Fibroblast of the aortic adventitia (primary cell): ENCODE results near the gene POLR3E. TPM values are rescaled to one million over a fixed set of nuclear protein-coding genes. Genes with fewer than 3 reads are reported as not detected.

Source experiments
- DNase-seq: peaks from one replicate; pipeline ENCODE4 v3.0.0-alpha.2; 2010; ENCODE audit warnings: low read depth
- H3K4me3 ChIP-seq: 2 replicates; pipeline ENCODE4 v1.5.1; 2011; ENCODE audit warnings: low read depth, mild to moderate bottlenecking, control low read depth, low read length, moderate library complexity
- total RNA-seq: library from RNA; depleted of rRNA; stranded (reverse); fragments of >200 nt; gene quantifications from 2 replicates; pipeline ENCODE4 v1.2.3, GENCODE V29; 2012; ENCODE audit warnings: low replicate concordance
- TF ChIP-seq, protein P1 (sequence below): IDR thresholded peaks from 2 replicates; pipeline ENCODE4 v1.5.1; 2011; ENCODE audit warnings: mild to moderate bottlenecking, low read length, control low read depth, inconsistent platforms; ENCODE audit not compliant: insufficient read depth

POLR3E gene
- total RNA-seq, 1 donor, result 29.5 TPM

DNA sequence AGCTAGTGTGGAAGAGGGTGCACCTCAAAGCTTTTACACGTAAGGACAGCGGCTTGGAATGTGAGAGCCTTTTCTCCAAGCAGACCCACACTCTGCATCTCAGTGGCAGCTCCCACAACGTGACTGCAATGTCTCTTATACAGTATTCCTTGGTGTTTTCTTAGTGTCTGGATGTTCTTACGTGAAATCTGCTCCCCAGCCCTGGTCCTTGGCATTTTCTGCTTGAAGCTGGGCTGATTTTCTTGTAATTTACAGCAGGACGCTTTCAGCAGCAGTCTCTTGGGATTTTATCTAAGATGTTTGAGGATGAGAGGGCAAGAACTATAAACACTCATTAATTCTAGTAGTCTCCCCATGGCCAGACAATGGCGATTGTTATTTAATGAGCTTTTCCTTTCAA, 12.1 kb upstream of the POLR3E start:
- H3K4me3 ChIP-seq, result no peak overlapping the region
- TF ChIP-seq, protein P1, sequence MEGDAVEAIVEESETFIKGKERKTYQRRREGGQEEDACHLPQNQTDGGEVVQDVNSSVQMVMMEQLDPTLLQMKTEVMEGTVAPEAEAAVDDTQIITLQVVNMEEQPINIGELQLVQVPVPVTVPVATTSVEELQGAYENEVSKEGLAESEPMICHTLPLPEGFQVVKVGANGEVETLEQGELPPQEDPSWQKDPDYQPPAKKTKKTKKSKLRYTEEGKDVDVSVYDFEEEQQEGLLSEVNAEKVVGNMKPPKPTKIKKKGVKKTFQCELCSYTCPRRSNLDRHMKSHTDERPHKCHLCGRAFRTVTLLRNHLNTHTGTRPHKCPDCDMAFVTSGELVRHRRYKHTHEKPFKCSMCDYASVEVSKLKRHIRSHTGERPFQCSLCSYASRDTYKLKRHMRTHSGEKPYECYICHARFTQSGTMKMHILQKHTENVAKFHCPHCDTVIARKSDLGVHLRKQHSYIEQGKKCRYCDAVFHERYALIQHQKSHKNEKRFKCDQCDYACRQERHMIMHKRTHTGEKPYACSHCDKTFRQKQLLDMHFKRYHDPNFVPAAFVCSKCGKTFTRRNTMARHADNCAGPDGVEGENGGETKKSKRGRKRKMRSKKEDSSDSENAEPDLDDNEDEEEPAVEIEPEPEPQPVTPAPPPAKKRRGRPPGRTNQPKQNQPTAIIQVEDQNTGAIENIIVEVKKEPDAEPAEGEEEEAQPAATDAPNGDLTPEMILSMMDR, result no peak
- no peak for DNase-seq

DNA sequence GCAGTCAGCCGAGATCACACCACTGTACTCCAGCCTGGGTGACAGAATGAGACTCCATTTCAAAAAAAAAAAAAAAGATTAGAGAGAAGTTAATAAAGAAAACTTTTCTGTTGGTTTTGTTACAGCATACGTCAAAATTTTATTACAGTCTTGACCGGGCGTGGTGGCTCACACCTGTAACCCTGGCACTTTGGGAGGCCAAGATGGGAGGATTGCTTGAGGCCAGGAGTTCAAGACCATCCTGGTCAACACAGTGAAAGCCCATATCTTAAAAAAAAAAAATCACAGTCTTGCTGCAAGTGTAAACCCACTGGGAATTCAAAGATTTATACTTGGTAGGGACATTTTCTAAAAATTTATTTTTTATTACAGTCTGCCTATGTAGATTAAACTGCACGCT, 6.2 kb upstream of the POLR3E start:
- DNase-seq, result no peak
- no peak overlapping the region for H3K4me3 ChIP-seq
- TF ChIP-seq, protein P1, result no peak

DNA sequence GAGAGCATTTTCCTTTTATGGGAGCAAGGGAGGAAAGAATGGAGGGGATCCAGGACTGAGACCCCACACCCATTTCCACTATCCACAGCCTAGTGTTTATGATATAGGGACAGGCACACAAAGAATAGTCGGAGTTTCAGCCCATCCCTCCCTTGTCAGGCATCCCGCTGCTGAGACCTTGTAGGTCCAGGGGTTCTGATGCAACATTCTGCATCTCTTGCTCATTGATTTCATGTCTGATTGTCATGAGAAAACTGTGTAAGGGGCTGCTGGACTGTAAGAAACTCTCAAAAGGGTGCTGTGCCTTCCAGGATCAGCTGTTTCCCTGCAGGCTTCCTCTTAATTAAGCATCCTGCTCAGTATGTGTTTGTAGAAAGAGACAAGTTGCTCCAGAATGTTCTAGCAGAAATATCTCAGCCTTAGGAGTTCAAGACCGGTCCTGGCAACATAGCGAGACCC, 5.3 kb upstream of the POLR3E start:
- no peak overlapping the region for H3K4me3 ChIP-seq
- DNase-seq, result peak; percentile 85
- TF ChIP-seq, protein P1, result no peak

DNA sequence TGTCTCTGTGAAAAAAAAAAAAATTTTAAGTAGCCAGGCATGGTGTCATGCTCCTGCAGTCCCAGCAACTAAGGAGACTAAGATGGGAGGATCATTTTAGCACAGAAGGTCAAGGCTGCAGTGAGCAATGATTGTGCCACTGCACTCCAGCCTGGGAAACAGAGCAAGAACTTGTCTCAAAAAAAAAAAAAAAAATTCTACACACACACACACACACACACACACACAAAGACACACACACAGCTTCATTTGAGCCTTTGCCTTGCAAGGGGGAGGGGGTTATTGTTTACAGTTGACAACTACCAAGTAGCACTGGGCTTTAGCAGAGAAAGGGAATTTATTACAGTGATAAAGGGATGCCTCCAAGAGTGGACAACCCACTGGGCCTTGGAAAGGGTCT, 4.9 kb upstream of the POLR3E start:
- H3K4me3 ChIP-seq, result no peak overlapping the region
- TF ChIP-seq, protein P1, result no peak
- DNase-seq, result peak; percentile 9

DNA sequence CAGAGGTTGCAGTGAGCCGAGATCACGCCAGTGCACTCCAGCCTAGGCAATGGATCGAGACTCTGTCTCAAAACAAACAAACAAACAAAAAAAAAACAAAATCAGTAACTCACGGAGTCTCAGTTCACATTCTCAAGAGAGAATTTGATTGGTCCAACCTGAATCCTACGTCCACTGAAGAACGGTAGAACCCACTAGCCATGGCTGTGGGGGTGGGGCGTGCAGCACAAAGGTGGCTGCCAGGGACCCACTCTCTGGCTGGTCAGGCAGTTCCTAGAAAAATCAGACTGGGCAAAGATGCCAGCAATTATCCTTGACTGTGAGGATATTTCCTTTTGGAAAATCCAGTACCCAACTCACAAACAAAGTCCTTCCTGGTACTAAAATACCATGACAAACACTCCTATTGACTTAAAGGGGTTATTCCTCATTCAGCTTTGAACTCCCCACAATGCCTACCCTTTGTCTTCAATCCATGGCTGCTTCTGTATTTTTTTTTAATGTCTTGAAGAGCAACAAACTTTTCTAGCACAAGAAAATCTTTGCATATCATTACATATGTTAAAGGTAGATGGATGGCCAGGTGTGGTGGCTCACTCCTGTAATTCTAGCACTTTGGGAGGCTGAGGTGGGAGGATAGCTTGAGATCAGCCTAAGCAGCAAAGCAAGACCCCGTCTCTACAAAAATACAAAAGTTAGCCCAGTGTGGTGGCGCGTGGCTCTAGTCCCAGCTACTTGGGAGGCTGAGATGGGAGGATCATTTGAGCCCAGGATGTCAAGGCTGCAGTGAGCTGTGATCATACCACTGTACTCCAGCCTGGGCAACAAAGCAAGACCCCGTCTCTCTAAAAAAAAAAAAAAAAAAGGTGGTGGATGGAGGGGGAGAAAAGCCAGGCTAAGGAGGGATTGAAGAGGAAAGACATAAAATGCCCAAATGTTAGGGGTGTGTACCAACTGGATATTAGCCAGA, 3.8 kb upstream of the POLR3E start:
- TF ChIP-seq, protein P1, result no peak
- H3K4me3 ChIP-seq, result no peak overlapping the region
- no peak for DNase-seq

DNA sequence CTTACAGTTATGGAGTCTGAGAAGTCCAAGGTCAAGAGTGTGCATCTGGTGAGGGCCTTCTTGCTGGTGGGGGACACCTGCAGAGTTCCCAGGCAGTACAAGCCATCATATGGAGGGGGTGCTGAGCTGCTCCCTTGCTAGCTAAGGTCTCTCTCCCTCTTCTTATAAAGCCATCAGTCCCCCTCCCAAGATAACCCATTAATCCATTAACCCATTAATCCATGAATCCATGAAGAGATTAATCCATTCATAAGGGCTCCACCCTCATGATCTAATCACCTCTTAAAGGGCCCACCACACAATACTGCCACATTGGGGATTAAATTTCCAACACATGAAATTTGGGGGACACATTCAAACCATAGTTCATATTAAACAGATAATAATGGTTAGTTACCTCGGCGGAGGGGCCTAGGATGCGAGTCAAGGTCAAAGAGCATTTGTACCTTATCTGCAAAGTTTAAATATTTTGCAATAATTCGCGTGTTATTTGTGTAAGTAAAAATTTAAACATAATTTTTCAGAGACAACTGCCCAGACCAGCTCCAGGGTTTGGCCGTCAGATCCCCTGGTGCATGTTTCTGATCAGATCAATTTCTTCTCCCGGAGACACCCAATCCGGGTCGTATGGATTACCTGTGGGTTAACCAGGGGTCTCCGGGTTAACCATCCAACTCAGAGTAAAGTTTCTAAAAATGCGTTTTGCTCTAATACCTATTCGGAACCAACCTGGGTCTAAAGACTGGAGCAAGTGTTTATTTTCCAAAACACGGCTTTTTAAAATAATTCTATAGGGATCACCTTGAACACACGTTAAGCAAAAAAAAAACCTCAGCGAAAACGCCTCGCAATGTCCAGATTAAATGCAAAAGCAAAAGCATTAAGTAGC, 740 bp upstream of the POLR3E start:
- peak overlapping the region; percentile 71 for H3K4me3 ChIP-seq
- TF ChIP-seq, protein P1, result no peak
- DNase-seq, result peak; percentile 16
